HepG2 (cell line): ENCODE results near the gene RHD. TPM values are rescaled to one million over a fixed set of nuclear protein-coding genes. Genes with fewer than 3 reads are reported as not detected.

ENCODE experiments used
- ELF1 ChIP-seq: sonication (generic); formaldehyde crosslinking; IDR thresholded peaks from 2 replicates; pipeline ENCODE4 v1.4.0; 2020; ENCODE audit warnings: missing genetic modification reagents
- GLI4 ChIP-seq: sonication (generic); formaldehyde crosslinking; IDR thresholded peaks from 2 replicates; pipeline ENCODE4 v1.5.1; 2020; ENCODE audit warnings: missing genetic modification reagents, mild to moderate bottlenecking, moderate library complexity, borderline replicate concordance
- GMEB1 ChIP-seq: sonication (generic); formaldehyde crosslinking; IDR thresholded peaks from 2 replicates; pipeline ENCODE4 v1.5.1; 2020; ENCODE audit warnings: missing genetic modification reagents, mild to moderate bottlenecking, borderline replicate concordance
- GPN1 ChIP-seq: sonication (generic); formaldehyde crosslinking; IDR thresholded peaks from 2 replicates; pipeline ENCODE4 v1.5.1; 2020; ENCODE audit warnings: missing genetic modification reagents, borderline replicate concordance
- HMG20A ChIP-seq: IDR thresholded peaks from 2 replicates; pipeline ENCODE4 v1.6.1; 2016; ENCODE audit warnings: borderline replicate concordance
- KLF13 ChIP-seq: sonication (generic); formaldehyde crosslinking; IDR thresholded peaks from 2 replicates; pipeline ENCODE4 v1.4.0; 2020; ENCODE audit warnings: mild to moderate bottlenecking, missing genetic modification reagents
- MNT ChIP-seq: fragments of 450-650 bp; IDR thresholded peaks from 2 replicates; pipeline ENCODE4 v1.6.1; 2016
- MTA3 ChIP-seq: sonication (generic); formaldehyde crosslinking; IDR thresholded peaks from 2 replicates; pipeline ENCODE4 v1.4.0; 2020; ENCODE audit warnings: missing genetic modification reagents
- MTERF4 ChIP-seq: sonication (generic); formaldehyde crosslinking; IDR thresholded peaks from 2 replicates; pipeline ENCODE4 v1.8.0; 2023; ENCODE audit warnings: mild to moderate bottlenecking, missing genetic modification reagents
- STAT6 ChIP-seq: sonication (generic); formaldehyde crosslinking; IDR thresholded peaks from 2 replicates; pipeline ENCODE4 v1.4.0; 2020; ENCODE audit warnings: missing genetic modification reagents, mild to moderate bottlenecking, borderline replicate concordance
- TCF7 ChIP-seq: sonication (generic); IDR thresholded peaks from 2 replicates; pipeline ENCODE4 v1.6.1; 2016; ENCODE audit warnings: antibody characterized with exemption, low read depth
- TEAD3 ChIP-seq: optimal IDR thresholded peaks from 2 replicates; pipeline ENCODE3; 2016; ENCODE audit warnings: borderline replicate concordance
- TRIM24 ChIP-seq: sonication (generic); formaldehyde crosslinking; IDR thresholded peaks from 2 replicates; pipeline ENCODE4 v1.8.0; 2022; ENCODE audit warnings: mild to moderate bottlenecking, missing genetic modification reagents
- UBTF ChIP-seq: sonication (generic); formaldehyde crosslinking; IDR thresholded peaks from 2 replicates; pipeline ENCODE4 v1.4.0; 2020; ENCODE audit warnings: mild to moderate bottlenecking, missing genetic modification reagents
- ZNF232 ChIP-seq: sonication (generic); formaldehyde crosslinking; IDR thresholded peaks from 2 replicates; pipeline ENCODE4 v1.4.0; 2020; ENCODE audit warnings: missing genetic modification reagents, borderline replicate concordance
- ZNF235 ChIP-seq: sonication (generic); formaldehyde crosslinking; IDR thresholded peaks from 2 replicates; pipeline ENCODE4 v1.8.1; 2023; ENCODE audit warnings: mild to moderate bottlenecking, missing genetic modification reagents, borderline replicate concordance
- ZNF253 ChIP-seq: sonication (generic); formaldehyde crosslinking; IDR thresholded peaks from 2 replicates; pipeline ENCODE4 v1.8.0; 2022; ENCODE audit warnings: mild to moderate bottlenecking, missing genetic modification reagents, borderline replicate concordance
- ZNF34 ChIP-seq: sonication (generic); formaldehyde crosslinking; IDR thresholded peaks from 2 replicates; pipeline ENCODE4 v1.4.0; 2020; ENCODE audit warnings: mild to moderate bottlenecking, missing genetic modification reagents, borderline replicate concordance
- polyA plus RNA-seq, 8 experiments: library from polyadenylated mRNA; depleted of rRNA in 3 of 8; stranded (reverse) in 7 of 8; unstranded in 1 of 8; fragments of >200 nt; fragmentation: Illumina TruSeq in 4 of 8; extraction: Trizol in 4 of 8; gene quantifications; 2 replicates each; pipeline versions ENCODE4 v1.2.1 to v1.2.3, GENCODE V29; 2011 to 2016; ENCODE audit warnings: low read depth in 4 of 8, missing spikeins in 1 of 8, mixed read lengths in 1 of 8; ENCODE audit not compliant: insufficient read depth in 1 of 8
- total RNA-seq, 5 experiments: library from RNA; depleted of rRNA; stranded (reverse); fragments of >200 nt; fragmentation: Illumina TruSeq; extraction: Trizol; gene quantifications; 2 replicates each; pipeline ENCODE4 v1.2.3, GENCODE V29; 2016; ENCODE audit warnings: low read depth in 1 of 5

RHD gene
- total and polyA plus RNA-seq, 2 of the 13 experiments (the other 11 are each of a cell fraction or from before 2014, with no cell fraction given): not detected

- no peak for TF ChIP-seq GMEB1 (CRISPR knock-in tag)
- TF ChIP-seq TEAD3: peak; percentile 24
- 0 out of 2 replicates have a peak, but pooled peaks have one; percentile 26 for TF ChIP-seq MNT
- 0 out of 2 replicates have a peak, but pooled peaks have one; percentile 35 for TF ChIP-seq ZNF253 (CRISPR knock-in tag)
- no peak for TF ChIP-seq HMG20A (CRISPR knock-in tag)
- TF ChIP-seq GPN1 (CRISPR knock-in tag): no peak
- TF ChIP-seq GLI4: peak; percentile 62; the same call in 1 of the 2 replicates
- TF ChIP-seq KLF13 (CRISPR knock-in tag): no peak
- TF ChIP-seq ZNF34 (CRISPR knock-in tag): no peak
- peak; percentile 68 for TF ChIP-seq ELF1 (CRISPR knock-in tag)
- peak; percentile 69; the same call in 1 of the 2 replicates for TF ChIP-seq ZNF235
- no peak for TF ChIP-seq STAT6 (CRISPR knock-in tag)
- no peak; the same call in 1 of the 2 replicates for TF ChIP-seq MTERF4 (CRISPR knock-in tag)
- no peak for TF ChIP-seq TRIM24
- no peak for TF ChIP-seq TCF7
- no peak; the same call in 1 of the 2 replicates for TF ChIP-seq ZNF232 (CRISPR knock-in tag)
- TF ChIP-seq MTA3 (CRISPR knock-in tag): no peak
- peak; percentile 98 for TF ChIP-seq UBTF (CRISPR knock-in tag)
Measured at GRCh38 chr1:25338188-25338981, 66.1 kb downstream of the RHD start, which contains the start of gene TMEM50A (continued).
